ENCODE results near the gene SKI. TPM values are rescaled to one million over a fixed set of nuclear protein-coding genes. Genes with fewer than 3 reads are reported as not detected.

Gene SKI
- total RNA-seq, 1 experiment from 2014 or later = 28.3 TPM

DNA sequence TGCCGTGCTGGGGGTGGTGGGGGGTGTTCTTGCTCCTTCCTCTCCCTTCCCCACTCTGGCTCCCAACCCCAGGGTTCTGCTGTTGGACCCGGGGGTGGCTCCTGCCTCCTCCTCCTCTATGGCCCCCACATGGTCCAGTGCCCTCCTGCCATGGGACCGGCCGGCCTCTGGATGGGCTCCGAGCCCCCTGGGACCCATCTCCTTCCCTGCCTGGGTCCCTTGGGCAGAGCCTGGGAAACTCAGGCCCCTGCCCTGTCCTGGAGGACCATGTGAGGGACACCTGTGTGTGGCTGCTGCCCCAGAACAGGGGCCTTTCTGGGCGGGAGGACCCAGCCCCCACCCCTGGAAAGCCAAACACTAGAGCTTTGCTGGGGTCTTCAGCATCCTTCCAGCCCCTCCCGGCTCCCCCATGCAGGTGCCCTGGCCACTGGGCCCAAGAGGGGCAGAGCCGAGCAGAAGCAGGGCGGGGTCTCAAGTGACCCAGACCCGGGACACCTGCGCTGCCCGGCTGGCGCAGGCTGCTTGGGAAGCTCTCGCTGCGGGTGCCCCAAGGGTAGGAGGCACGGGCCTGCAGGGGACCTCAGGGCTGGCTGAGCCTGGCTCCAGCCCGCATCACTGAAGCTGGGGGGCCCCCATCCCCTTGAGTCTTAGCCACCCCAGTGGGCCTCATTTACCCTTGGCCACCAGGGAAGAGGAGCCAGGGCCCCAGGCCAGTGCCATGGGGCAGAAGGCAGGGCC lies 31.0 kb upstream of the SKI start:
- TF ChIP-seq EZH2 (IDR thresholded peaks at IDR 0.05; ENCODE audit: low read length, unreplicated experiment) (no peak), EZH2phosphoT487 (IDR thresholded peaks at IDR 0.05; ENCODE audit: borderline replicate concordance, low read length) (no peak)
- TF ChIP-seq, protein P1, sequence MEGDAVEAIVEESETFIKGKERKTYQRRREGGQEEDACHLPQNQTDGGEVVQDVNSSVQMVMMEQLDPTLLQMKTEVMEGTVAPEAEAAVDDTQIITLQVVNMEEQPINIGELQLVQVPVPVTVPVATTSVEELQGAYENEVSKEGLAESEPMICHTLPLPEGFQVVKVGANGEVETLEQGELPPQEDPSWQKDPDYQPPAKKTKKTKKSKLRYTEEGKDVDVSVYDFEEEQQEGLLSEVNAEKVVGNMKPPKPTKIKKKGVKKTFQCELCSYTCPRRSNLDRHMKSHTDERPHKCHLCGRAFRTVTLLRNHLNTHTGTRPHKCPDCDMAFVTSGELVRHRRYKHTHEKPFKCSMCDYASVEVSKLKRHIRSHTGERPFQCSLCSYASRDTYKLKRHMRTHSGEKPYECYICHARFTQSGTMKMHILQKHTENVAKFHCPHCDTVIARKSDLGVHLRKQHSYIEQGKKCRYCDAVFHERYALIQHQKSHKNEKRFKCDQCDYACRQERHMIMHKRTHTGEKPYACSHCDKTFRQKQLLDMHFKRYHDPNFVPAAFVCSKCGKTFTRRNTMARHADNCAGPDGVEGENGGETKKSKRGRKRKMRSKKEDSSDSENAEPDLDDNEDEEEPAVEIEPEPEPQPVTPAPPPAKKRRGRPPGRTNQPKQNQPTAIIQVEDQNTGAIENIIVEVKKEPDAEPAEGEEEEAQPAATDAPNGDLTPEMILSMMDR (conservative IDR thresholded peaks at IDR 0.05; ENCODE audit: low read depth, low read length) = no peak
- Histone ChIP-seq H2AFZ (ENCODE audit: low read length) (no peak overlapping the region), H3K9me2 (replicated peaks; ENCODE audit: low read length) (no peaks in the 10 kb centered on the region), H3K9me3 (ENCODE audit: low read length) (no peaks in the 10 kb centered on the region), H4K20me1 (ENCODE audit: low read length) (no peaks in the 10 kb centered on the region), H3K4me3 (ENCODE audit: low read length) (no peak overlapping the region), H3K9ac (ENCODE audit: low read length) (no peak overlapping the region), H3K79me2 (ENCODE audit: low read length) (peaks cover 33% of the 10 kb centered on the region), H3K27ac (ENCODE audit: low read length) (no peak overlapping the region), H3K4me2 (ENCODE audit: low read length) (no peak overlapping the region), H3K36me3 (ENCODE audit: low read depth, low read length) (no peaks in the 10 kb centered on the region), H3K4me1 (ENCODE audit: insufficient read depth, low read length) (peaks cover 47% of the 10 kb centered on the region), H3F3A (ENCODE audit: low read length, unreplicated experiment) (no peaks in the 10 kb centered on the region), H3K27me3 (ENCODE audit: low read length) (no peaks in the 10 kb centered on the region)
- CTCF ChIA-PET = no interaction called here
- no TSS peak for BruUV-seq (replicated peaks)
- intact Hi-C loops (cut with micrococcal nuclease) = loop anchor here (5.0 kb wide), 1 partner anchor 35 kb away; no protein-coding TSS in a partner anchor
- ATAC-seq = no peak
- DNase-seq = no peak
- POLR2A ChIA-PET (ENCODE audit: unreplicated experiment) = no interaction called here

DNA sequence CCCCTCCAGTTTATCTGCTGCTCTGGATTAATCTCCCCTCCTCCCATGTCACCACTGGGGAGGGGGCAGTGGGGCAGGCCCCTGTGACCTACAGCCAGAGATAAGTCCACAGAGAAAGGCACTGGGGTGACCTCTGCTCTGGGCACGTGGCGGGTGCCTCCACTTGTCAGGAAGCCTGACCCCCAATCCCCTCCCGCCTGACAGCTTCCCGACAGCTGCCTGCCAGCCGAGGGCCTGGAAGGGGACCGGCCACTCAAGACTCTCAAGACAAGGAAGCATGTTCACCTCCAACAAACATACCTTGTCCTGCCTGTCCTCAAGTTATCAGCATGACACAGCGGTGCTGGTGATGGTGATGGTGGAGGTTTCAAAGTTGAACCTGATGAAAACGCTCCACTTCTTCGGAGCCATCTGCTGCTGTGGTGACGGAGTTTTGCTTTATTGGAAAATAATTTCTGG lies 30.4 kb upstream of the SKI start:
- Histone ChIP-seq H2AFZ (ENCODE audit: low read length) (no peak overlapping the region), H3K4me3 (ENCODE audit: low read length) (no peak overlapping the region), H3K9ac (ENCODE audit: low read length) (no peak overlapping the region), H3K4me2 (ENCODE audit: low read length) (no peak overlapping the region; the same call in 1 of the 2 replicates), H3K9me3 (ENCODE audit: low read length) (no peaks in the 10 kb centered on the region), H3K36me3 (ENCODE audit: low read depth, low read length) (no peaks in the 10 kb centered on the region), H3K27ac (ENCODE audit: low read length) (no peak overlapping the region), H4K20me1 (ENCODE audit: low read length) (no peaks in the 10 kb centered on the region), H3K79me2 (ENCODE audit: low read length) (peaks cover 26% of the 10 kb centered on the region), H3K4me1 (ENCODE audit: insufficient read depth, low read length) (peaks cover 40% of the 10 kb centered on the region), H3K9me2 (replicated peaks; ENCODE audit: low read length) (no peaks in the 10 kb centered on the region), H3K27me3 (ENCODE audit: low read length) (no peaks in the 10 kb centered on the region), H3F3A (ENCODE audit: low read length, unreplicated experiment) (no peaks in the 10 kb centered on the region)
- DNase-seq (no peak), ATAC-seq (no peak)
- ChIA-PET CTCF (interaction anchor here (1.0 kb wide), 1 partner anchor 184 kb away, joined by 3 read pairs; no protein-coding TSS in a partner anchor), POLR2A (ENCODE audit: unreplicated experiment) (no interaction called here)
- TF ChIP-seq, protein P1 (conservative IDR thresholded peaks at IDR 0.05; ENCODE audit: low read depth, low read length) = no peak
- TF ChIP-seq EZH2phosphoT487 (IDR thresholded peaks at IDR 0.05; ENCODE audit: borderline replicate concordance, low read length) = no peak
- TF ChIP-seq EZH2 (IDR thresholded peaks at IDR 0.05; ENCODE audit: low read length, unreplicated experiment) = no peak
- BruUV-seq (replicated peaks) = no TSS peak
- intact Hi-C loops (cut with micrococcal nuclease) = loop anchor here (5.0 kb wide), 1 partner anchor 35 kb away; no protein-coding TSS in a partner anchor
